Activated naive CD8-positive, alpha-beta T cell treated with anti-CD3 and anti-CD28 coated beads for 36 hours (primary cell): ENCODE measurements around the gene HOXA9. TPM values are rescaled to one million over a fixed set of nuclear protein-coding genes. Genes with fewer than 3 reads are reported as not detected.

ENCODE experiments used
- DNase-seq: peaks from one replicate; pipeline ENCODE4 v3.0.0; 2021
- H3K27ac Mint-ChIP-seq: one replicate; pipeline ENCODE4 v1.8.0; 2022; ENCODE audit warnings: mild to moderate bottlenecking, moderate library complexity, mixed read lengths
- H3K27me3 Mint-ChIP-seq: one replicate; pipeline ENCODE4 v1.8.0; 2022; ENCODE audit warnings: mild to moderate bottlenecking, mixed read lengths
- H3K36me3 Mint-ChIP-seq: one replicate; pipeline ENCODE4 v1.8.0; 2021; ENCODE audit warnings: mild to moderate bottlenecking, mixed read lengths
- H3K4me1 Mint-ChIP-seq: one replicate; pipeline ENCODE4 v1.8.0; 2021; ENCODE audit warnings: mixed read lengths
- H3K4me3 Mint-ChIP-seq: one replicate; pipeline ENCODE4 v1.8.0; 2022; ENCODE audit warnings: mild to moderate bottlenecking, moderate library complexity, mixed read lengths
- H3K9me3 Mint-ChIP-seq: one replicate; pipeline ENCODE4 v1.8.0; 2022; ENCODE audit warnings: mixed read lengths
- total RNA-seq, 2 experiments: library from RNA; stranded (reverse); gene quantifications; one replicate each; pipeline ENCODE4 v1.2.3, GENCODE V29; 2021

Gene HOXA9
- total RNA-seq, 2 experiments from 2014 or later, result not detected

DNA sequence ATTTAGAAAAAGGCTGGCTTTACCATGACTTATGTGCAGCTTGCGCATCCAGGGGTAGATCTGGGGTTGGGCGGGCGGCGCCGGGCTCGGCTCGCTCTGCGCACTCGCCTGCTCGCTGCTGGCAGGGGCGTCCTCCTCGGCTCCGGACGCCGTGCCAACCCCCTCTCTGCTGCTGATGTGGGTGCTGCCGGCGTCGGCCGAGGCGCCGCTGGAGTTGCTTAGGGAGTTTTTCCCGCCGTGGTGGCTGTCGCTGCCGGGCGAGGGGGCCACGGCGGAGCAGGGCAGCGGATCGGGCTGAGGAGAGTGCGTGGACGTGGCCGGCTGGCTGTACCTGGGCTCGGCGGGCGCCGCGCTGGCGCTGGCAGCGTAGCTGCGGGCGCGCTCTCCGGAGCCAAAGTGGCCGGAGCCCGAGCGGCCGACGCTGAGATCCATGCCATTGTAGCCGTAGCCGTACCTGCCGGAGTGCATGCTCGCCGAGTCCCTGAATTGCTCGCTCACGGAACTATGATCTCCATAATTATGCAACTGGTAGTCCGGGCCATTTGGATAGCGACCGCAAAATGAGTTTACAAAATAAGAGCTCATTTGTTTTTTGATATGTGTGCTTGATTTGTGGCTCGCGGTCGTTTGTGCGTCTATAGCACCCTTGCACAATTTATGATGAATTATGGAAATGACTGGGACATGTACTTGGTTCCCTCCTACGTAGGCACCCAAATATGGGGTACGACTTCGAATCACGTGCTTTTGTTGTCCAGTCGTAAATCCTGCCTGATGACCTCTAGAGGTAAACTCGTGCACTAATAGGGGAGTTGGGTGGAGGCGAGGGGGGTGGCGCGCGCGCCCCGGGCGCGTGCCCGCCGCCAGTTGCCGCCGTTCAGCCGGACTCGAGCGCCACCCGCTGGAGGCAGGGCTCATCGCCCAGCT, 22.1 kb downstream of the HOXA9 start, which contains the start of gene HOXA5:
Gene HOXA5, minus strand, starts transcription at position 659 of the 927 bp plus-strand sequence. Its CDS starts 74 bp downstream, at position 585.
- peaks cover 66% of the 10 kb centered on the region for H3K27me3 Mint-ChIP-seq

GRCh38 chr7:27142580-27143022, 22.7 kb downstream of the HOXA9 start:
- peaks cover 66% of the 10 kb centered on the region for H3K27me3 Mint-ChIP-seq
- no peak overlapping the region for H3K27ac Mint-ChIP-seq
- DNase-seq, result no peak
- H3K4me1 Mint-ChIP-seq, result no peaks in the 10 kb centered on the region
- H3K4me3 Mint-ChIP-seq, result no peak overlapping the region
- no peaks in the 10 kb centered on the region for H3K9me3 Mint-ChIP-seq
- peaks cover 1% of the 10 kb centered on the region for H3K36me3 Mint-ChIP-seq

More for the DNA sequence above, 22.1 kb downstream of the HOXA9 start, which contains the start of gene HOXA5:
- Mint-ChIP-seq H3K36me3 (peaks cover 1% of the 10 kb centered on the region), H3K9me3 (no peaks in the 10 kb centered on the region), H3K4me1 (peaks cover 4% of the 10 kb centered on the region), H3K27ac (no peak within 1 kb of the TSS), H3K4me3 (no peak within 1 kb of the TSS)
- no peak for DNase-seq

GRCh38 chr7:27141923-27142579, 23.3 kb downstream of the HOXA9 start:
- DNase-seq, result no peak
- Mint-ChIP-seq H3K36me3 (peaks cover 1% of the 10 kb centered on the region), H3K4me3 (no peak overlapping the region), H3K9me3 (no peaks in the 10 kb centered on the region), H3K4me1 (peaks cover 3% of the 10 kb centered on the region), H3K27ac (no peak overlapping the region), H3K27me3 (peaks cover 66% of the 10 kb centered on the region)

- H3K27me3 Mint-ChIP-seq, result peaks cover 64% of the 10 kb centered on the region
- H3K4me1 Mint-ChIP-seq, result peaks cover 4% of the 10 kb centered on the region
- H3K4me3 Mint-ChIP-seq, result no peak overlapping the region
- H3K36me3 Mint-ChIP-seq, result peaks cover 1% of the 10 kb centered on the region
- H3K9me3 Mint-ChIP-seq, result no peaks in the 10 kb centered on the region
- no peak overlapping the region for H3K27ac Mint-ChIP-seq
- DNase-seq, result no peak
Measured at GRCh38 chr7:27141137-27141922, 24.0 kb downstream of the HOXA9 start.

- Mint-ChIP-seq H3K27me3 (peaks cover 64% of the 10 kb centered on the region), H3K27ac (no peak overlapping the region), H3K4me3 (no peak overlapping the region), H3K9me3 (no peaks in the 10 kb centered on the region), H3K36me3 (peaks cover 1% of the 10 kb centered on the region), H3K4me1 (peaks cover 5% of the 10 kb centered on the region)
- no peak for DNase-seq
Measured at GRCh38 chr7:27140126-27140857, 25.0 kb downstream of the HOXA9 start.

DNA sequence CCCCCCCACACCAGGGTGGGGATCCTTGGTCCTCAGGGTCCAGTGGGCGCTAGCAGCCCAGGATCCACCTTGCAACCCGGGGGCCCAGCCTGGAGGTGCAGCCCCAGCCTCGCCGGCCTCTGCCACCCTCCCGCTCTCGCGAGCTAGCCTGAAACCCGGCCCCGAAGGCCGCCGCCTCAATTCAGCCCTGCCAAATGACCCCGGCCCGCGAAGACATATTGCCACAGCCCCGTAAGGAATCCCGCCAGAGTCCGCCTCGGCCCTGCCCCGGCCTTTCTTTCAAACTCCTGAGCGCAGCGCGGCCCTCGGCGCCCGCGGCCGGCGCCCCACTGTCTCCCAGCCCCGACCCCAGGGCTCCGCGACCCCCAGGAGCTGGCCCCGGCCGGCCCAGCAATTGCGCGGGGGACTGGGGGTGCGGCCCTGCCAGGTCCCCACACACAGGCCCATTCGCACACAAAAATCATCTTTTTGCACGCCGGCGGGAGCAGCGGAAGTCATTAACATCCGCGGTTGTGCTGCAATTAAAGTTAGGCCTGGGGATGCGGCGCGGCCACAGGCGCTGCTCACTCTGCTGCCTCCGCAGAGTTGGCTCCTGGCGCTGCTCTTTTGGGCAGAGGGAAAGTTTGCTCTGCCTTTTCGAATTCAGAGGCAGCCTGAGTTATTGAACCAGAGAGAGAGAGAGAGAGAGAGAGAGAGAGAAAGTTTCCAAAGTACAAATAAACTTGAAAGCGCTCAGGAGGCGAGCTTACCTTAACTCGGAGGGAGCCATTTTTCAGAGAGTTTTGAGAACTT, 25.8 kb downstream of the HOXA9 start:
- H3K4me3 Mint-ChIP-seq, result no peak overlapping the region
- no peak for DNase-seq
- peaks cover 11% of the 10 kb centered on the region for H3K4me1 Mint-ChIP-seq
- no peak overlapping the region for H3K27ac Mint-ChIP-seq
- H3K27me3 Mint-ChIP-seq, result peaks cover 70% of the 10 kb centered on the region
- peaks cover 1% of the 10 kb centered on the region for H3K36me3 Mint-ChIP-seq
- H3K9me3 Mint-ChIP-seq, result no peaks in the 10 kb centered on the region

DNA sequence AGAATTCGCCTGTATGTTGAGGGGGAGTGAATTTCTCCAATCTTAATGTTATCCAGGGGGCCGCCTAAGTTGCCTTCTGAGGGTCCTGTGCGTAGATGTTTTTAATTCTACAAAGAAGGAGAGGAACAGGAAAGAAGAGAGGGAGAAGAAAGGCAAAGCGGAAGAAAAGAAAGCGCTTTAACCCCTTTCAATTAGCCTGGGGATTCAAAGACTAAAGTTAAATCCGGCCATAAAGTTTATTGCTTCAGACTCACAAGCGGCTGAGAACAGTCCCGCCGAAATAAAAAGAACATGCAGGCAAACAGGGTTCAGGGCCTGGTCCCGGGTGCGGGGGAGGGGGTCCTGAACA, 26.4 kb downstream of the HOXA9 start:
- Mint-ChIP-seq H3K27ac (no peak overlapping the region), H3K36me3 (peaks cover 1% of the 10 kb centered on the region), H3K9me3 (no peaks in the 10 kb centered on the region), H3K4me3 (no peak overlapping the region), H3K27me3 (peaks cover 70% of the 10 kb centered on the region), H3K4me1 (peaks cover 17% of the 10 kb centered on the region)
- DNase-seq, result no peak

DNA sequence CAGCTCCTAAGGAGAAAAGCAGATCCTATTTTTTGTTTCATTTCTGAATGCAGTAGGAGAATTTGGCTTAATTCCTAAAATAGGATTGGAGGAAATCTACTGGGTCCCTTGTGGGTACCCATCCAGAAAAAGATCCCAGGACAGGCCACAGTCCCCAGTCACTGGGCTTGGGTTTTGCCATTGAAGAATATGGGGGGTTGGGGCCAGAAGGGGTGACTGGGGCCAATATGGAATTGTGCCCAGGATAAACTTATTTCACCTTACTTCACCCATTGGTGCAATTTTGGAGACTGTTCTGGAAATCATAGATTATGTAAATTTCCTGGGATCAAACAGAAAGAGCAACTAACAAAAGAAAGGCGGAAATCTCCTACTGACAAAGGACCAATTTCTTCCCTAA, 26.9 kb downstream of the HOXA9 start:
- Mint-ChIP-seq H3K9me3 (no peaks in the 10 kb centered on the region), H3K27ac (no peak overlapping the region), H3K27me3 (peaks cover 73% of the 10 kb centered on the region), H3K36me3 (peaks cover 1% of the 10 kb centered on the region), H3K4me1 (peaks cover 20% of the 10 kb centered on the region), H3K4me3 (no peak overlapping the region)
- DNase-seq, result no peak

GRCh38 chr7:27137640-27138315, 27.6 kb downstream of the HOXA9 start:
- H3K4me3 Mint-ChIP-seq, result no peak overlapping the region
- H3K9me3 Mint-ChIP-seq, result no peaks in the 10 kb centered on the region
- H3K4me1 Mint-ChIP-seq, result peaks cover 20% of the 10 kb centered on the region
- H3K27ac Mint-ChIP-seq, result no peak overlapping the region
- peaks cover 76% of the 10 kb centered on the region for H3K27me3 Mint-ChIP-seq
- peaks cover 1% of the 10 kb centered on the region for H3K36me3 Mint-ChIP-seq
- no peak for DNase-seq

DNA sequence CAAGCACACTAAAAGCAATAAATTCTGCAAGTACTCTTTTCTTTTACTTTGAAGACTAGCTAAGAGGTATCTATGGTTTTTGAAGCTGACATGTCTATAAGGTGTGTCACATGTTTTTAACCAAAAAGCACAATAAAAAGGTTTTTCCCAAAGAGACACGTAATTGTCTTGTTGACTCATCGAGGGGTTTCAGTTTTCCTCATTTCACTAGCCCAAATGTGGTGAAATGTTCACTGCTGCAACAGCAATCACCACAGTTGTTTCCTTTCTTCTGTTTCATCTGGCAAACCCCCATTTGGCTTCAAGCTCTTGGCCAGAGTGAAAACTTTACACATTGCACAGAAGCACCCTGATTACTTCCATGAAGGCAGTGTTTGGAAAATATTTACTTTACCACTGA, 30.9 kb downstream of the HOXA9 start:
- peaks cover 20% of the 10 kb centered on the region for H3K4me1 Mint-ChIP-seq
- H3K27ac Mint-ChIP-seq, result no peak overlapping the region
- H3K36me3 Mint-ChIP-seq, result no peaks in the 10 kb centered on the region
- peaks cover 79% of the 10 kb centered on the region for H3K27me3 Mint-ChIP-seq
- DNase-seq, result no peak
- no peaks in the 10 kb centered on the region for H3K9me3 Mint-ChIP-seq
- H3K4me3 Mint-ChIP-seq, result no peak overlapping the region

- no peaks in the 10 kb centered on the region for H3K36me3 Mint-ChIP-seq
- H3K27me3 Mint-ChIP-seq, result peaks cover 82% of the 10 kb centered on the region
- no peak overlapping the region for H3K4me3 Mint-ChIP-seq
- H3K4me1 Mint-ChIP-seq, result peaks cover 20% of the 10 kb centered on the region
- H3K9me3 Mint-ChIP-seq, result no peaks in the 10 kb centered on the region
- DNase-seq, result no peak
- H3K27ac Mint-ChIP-seq, result no peak overlapping the region
Measured at GRCh38 chr7:27133409-27134231, 31.7 kb downstream of the HOXA9 start.

DNA sequence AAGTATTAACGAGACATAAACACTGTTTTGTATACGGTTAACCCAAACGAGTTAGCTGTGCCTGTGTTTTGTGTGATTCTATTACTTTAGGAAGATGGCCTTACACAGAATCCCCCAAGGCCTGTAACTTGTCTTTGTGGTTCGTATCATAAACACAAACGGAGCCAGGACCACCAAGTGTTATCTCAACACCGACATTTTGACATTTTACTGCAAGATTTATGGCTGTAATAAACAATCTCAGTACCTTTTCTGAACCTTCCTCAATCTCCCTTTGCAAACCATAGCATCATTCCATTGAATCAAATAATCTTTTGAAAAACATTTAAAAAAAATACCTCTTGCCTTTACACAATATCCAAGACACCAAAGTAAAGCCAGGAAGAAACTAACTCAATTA, 32.4 kb downstream of the HOXA9 start:
- no peaks in the 10 kb centered on the region for H3K36me3 Mint-ChIP-seq

GRCh38 chr7:27132214-27132613, 33.1 kb downstream of the HOXA9 start:
- peaks cover 77% of the 10 kb centered on the region for H3K27me3 Mint-ChIP-seq
- H3K4me1 Mint-ChIP-seq, result peaks cover 18% of the 10 kb centered on the region
- no peaks in the 10 kb centered on the region for H3K9me3 Mint-ChIP-seq
- no peaks in the 10 kb centered on the region for H3K36me3 Mint-ChIP-seq
- no peak overlapping the region for H3K27ac Mint-ChIP-seq
- DNase-seq, result no peak
- H3K4me3 Mint-ChIP-seq, result no peak overlapping the region

More for the DNA sequence above, 32.4 kb downstream of the HOXA9 start:
- Mint-ChIP-seq H3K27ac (no peak overlapping the region), H3K4me1 (peaks cover 20% of the 10 kb centered on the region), H3K4me3 (no peak overlapping the region), H3K27me3 (peaks cover 77% of the 10 kb centered on the region), H3K9me3 (no peaks in the 10 kb centered on the region)
- DNase-seq, result no peak
